Stimulated activated CD8-positive, alpha-beta memory T cell treated with anti-CD3 and anti-CD28 coated beads, Interleukin-15, amount 100 ng/mL, for 24 hours (primary cell): ENCODE data around the gene PRSS12.
"Not testable (repeated sequence)": the region's sequence is repeated elsewhere in the genome, so short reads cannot be mapped to it uniquely, and the experiment has no call there.

Source experiments
- DNase-seq: peaks from one replicate; pipeline ENCODE4 v3.0.0-alpha.2; 2020; ENCODE audit warnings: low read depth

The PRSS12 gene

GRCh38 chr4:118352843-118353533 is at the start of gene PRSS12:
Gene PRSS12 (minus strand): TSS chr4:118353003. CDS start chr4:118352720, 283 bp downstream.
- DNase-seq = peak; percentile 24

DNA sequence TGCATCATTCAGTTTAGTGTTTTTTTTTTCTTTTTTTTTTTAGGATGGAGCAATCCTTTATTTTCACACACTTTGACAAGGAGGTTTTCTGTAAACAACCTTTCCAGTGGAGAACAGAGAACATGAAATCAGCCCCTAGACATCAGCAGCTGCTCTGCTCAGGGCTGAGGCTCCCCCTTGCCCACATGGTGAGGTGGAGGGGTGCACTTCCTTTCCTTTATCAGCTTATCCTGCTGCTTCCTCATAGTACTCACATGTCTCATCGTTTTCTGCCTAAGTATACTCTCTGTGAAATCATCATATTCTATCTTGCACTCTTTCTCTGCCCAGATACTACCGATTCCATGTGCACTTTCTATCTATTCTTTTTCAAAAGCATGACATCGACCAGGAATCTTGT is 47.6 kb upstream of the PRSS12 start:
- no peak for DNase-seq

GRCh38 chr4:118399883-118400282 is 47.1 kb upstream of the PRSS12 start:
- not testable (repeated sequence) for DNase-seq

DNA sequence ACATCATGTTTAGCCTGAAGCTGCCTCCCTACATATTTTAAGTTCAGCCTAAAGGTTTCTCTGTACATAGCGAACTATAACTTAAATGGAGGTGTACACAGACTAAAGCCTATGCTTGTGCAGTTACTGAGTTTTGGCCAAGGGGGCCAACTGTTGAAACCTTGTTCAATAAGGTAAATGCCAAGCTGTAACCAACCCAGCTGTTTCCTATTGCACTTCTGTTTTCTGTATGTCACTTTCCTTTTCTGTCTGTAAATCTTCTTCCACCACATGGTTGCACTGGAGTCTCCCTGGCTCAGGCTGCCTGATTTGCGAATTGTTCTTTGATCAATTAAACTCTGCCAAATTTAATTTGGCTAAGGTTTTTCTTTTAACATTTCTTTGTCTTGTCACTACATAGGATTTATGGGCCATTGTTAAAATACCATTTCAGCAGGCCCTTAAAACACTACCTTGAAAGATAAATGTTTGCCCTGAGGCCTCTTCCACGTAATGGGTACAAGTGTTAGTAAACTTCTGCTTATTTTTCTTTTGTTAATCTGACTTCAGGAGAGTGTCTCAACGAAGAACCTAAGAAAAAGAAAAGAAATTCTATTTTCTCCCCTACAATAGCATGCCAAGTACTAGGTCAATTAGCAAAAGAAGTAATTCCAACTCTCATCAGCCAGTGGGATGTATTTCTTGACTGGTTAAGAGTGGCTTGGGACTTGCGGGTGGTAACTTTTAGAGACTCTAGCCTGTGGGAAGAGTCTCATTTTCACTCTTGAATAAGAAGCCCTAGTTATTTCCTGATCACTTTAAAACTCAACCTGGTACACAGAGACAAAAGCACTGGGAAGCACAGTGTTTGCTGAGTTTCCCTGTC is 45.7 kb upstream of the PRSS12 start:
- DNase-seq = no peak

GRCh38 chr4:118397623-118397979 is 44.8 kb upstream of the PRSS12 start:
- DNase-seq = no peak

- no peak for DNase-seq
Measured at GRCh38 chr4:118396881-118397622, 44.2 kb upstream of the PRSS12 start.

- no peak for DNase-seq
Measured at GRCh38 chr4:118395057-118395644, 42.3 kb upstream of the PRSS12 start.

GRCh38 chr4:118392509-118392908 is 39.7 kb upstream of the PRSS12 start:
- DNase-seq = not testable (repeated sequence)

DNA sequence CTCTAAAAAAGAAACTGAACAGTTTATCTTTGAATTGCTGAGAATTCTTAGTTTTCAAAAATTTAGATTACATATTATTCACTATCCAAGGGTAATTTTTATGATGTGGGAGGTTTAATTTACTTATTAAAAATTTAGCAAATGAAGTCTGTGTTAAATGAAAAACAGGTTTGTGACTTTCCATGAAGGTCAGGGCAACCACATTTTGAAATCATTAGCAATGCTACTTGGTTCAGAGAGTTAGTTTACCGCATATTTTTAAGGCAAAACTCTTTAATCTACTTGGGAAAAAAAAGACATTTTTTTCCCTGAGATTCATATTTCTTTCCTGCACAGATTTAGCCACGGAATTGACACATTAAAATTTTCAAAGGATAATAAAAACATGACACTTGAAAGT is 37.3 kb upstream of the PRSS12 start:
- DNase-seq = no peak

DNA sequence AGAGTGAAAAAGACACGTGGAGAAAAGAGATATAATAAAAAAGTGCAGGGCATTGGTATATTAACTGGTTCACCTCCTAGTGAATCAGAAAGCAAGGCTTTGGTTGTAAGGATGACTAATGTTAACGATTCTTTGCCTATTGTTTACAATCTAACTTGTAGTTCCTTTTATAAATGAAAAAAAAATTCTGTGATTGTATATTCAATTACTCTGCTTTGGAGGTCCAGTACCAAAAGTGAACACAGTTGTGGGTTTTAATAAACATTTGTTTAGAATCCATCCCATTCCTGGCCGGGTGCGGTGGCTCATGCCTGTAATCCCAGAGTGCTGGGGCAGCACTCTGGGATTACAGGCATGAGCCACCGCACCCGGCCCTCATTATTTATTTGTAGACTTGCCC is 36.9 kb upstream of the PRSS12 start:
- DNase-seq = no peak

GRCh38 chr4:118388606-118389005 is 35.8 kb upstream of the PRSS12 start:
- no peak for DNase-seq

DNA sequence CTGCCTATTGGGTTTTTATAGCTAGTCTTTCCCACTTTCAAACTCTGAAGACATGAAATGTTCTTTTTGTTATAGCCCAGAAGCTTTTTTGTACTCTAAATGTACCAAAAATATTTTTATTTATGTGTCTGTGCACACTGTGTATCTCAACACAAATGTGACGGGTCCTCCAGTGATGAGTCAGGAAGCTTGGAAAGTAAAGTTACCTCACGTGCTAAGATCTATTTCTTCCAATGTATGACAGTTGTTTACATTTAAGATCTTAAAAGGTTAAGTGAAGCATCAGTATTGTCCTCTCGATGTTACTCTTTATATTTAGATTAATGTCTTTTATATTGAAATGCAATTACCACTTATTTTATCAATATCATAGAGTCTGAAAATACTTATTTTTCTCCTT is 29.1 kb upstream of the PRSS12 start:
- no peak for DNase-seq

GRCh38 chr4:118373614-118374255 is 20.9 kb upstream of the PRSS12 start:
- no peak for DNase-seq

- DNase-seq = no peak
Measured at GRCh38 chr4:118372251-118372650, 19.4 kb upstream of the PRSS12 start.

DNA sequence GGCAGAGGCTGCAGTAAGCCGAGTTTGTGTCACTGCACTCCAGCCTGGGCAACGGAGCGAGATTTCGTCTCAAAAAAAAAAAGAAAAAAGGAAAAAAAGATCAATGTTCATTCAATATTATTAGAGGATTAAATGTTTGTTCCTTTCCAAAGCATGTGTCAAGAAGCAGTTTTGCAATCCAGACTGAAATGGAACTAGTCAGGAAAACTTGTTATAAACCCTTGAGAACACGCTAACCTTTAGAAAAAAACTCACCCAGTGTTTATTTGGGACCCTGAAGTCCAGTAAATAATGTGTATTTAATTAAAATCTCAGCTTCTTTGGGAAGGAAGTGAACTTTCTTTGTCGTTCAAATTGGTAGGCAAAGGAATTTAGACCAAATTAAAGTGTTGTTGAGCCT is 16.4 kb upstream of the PRSS12 start:
- DNase-seq = no peak

- no peak for DNase-seq
Measured at GRCh38 chr4:118367872-118368271, 15.1 kb upstream of the PRSS12 start.

DNA sequence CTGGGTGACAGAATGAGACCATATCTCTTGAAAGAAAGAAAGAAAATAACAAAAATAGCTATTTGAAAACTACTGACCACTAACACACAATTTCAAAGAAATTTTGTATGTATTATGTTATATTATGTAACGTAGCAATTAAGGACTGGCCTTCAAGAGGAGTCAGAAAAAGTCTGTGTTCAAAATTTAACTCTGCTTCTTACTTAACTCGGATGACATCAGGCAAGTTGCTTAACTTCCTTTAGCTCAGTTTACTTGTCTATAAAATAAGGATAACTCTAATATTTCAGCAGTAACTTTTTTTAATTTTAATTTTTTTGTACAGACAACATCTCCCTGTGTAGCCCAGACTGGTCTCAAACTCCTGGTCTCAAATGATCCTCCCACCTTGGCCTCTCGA is 14.6 kb upstream of the PRSS12 start:
- DNase-seq = no peak

- DNase-seq = no peak
Measured at GRCh38 chr4:118363166-118363565, 10.4 kb upstream of the PRSS12 start.

DNA sequence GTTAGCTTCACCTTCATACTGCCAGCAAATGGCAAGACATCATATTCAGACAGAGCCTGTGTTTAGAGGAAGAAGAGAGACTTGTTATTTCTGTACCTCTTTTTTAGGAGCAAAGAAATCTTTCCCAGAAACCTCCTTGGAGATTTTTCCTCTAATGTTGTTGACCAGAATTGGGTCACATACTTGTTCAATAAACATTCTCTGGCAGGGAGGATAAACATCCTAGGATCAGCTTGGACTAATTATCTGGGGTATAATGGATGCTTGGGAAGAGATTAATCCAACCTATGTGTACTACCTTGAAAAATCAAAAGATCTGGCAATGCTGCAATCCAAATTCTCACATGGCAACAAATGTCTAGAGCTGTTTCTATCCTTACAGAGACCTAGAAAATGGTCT is 8.4 kb upstream of the PRSS12 start:
- no peak for DNase-seq

GRCh38 chr4:118360106-118360505 is 7.3 kb upstream of the PRSS12 start:
- no peak for DNase-seq

GRCh38 chr4:118357601-118358000 is 4.8 kb upstream of the PRSS12 start:
- DNase-seq = no peak

DNA sequence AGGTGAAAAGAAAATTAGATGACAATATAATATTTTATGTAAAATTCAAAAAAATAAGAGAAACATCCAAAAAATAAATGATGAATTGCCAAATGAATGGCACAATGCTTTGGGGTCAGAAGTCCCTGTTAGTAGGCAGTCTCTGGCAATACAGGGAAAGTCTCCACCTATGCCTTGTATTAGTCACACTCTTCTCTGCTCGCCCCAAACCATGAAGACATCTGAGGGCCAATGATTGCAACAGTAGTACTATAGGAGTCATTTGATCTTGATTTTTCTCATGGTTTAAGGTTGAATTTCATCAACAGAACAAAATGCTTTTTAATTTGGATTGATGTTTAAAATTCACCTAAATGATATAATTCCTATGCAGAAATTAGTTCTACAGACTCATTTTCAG is 3.9 kb upstream of the PRSS12 start:
- no peak for DNase-seq
